H1 (cell line): Measurements from ENCODE around the gene COL11A1. TPM values are rescaled to one million over a fixed set of nuclear protein-coding genes. Genes with fewer than 3 reads are reported as not detected.

Experiments used
- CTCF ChIA-PET: fragments of 300-600 bp; sonication (Branson Sonifier 250); formaldehyde crosslinking; loops from one replicate; lab custom pipeline; 2021; ENCODE audit not compliant: partially characterized antibody; lab: Charles Lee
- POLR2A ChIA-PET: fragments of 300-600 bp; sonication (Branson Sonifier 250); formaldehyde crosslinking; loops from one replicate; lab custom pipeline; 2021; ENCODE audit warnings: inconsistent platforms; ENCODE audit not compliant: partially characterized antibody; lab: Charles Lee
- DNase-seq, 2 experiments: peaks; one replicate each; pipeline versions ENCODE4 v3.0.0 to v3.0.0-alpha.2; 2010 to 2022; ENCODE audit warnings: low spot score in 2 of 2, low read depth in 1 of 2, mixed read lengths in 1 of 2
- FAIRE-seq: peaks from 2 replicates; lab custom pipeline; 2011; peaks lifted over from hg19 to GRCh38; lab: Jason Lieb, UNC
- H2AFZ ChIP-seq: 2 replicates; pipeline ENCODE4 v1.8.1; 2012; ENCODE audit warnings: low read length, inconsistent platforms
- H2AK5ac ChIP-seq: 2 replicates; pipeline ENCODE4 v1.6.1; 2013; ENCODE audit warnings: low read depth, low read length
- H2BK120ac ChIP-seq: replicated peaks from 2 replicates; pipeline ENCODE3; 2013; ENCODE audit warnings: low read depth, low read length, inconsistent platforms
- H2BK12ac ChIP-seq: 2 replicates; pipeline ENCODE4 v1.6.1; 2013; ENCODE audit warnings: low read depth, low read length
- H2BK15ac ChIP-seq: 2 replicates; pipeline ENCODE4 v1.6.1; 2013; ENCODE audit warnings: low read length
- H2BK20ac ChIP-seq: 2 replicates; pipeline ENCODE4 v1.6.1; 2013; ENCODE audit warnings: low read length
- H2BK5ac ChIP-seq: 2 replicates; pipeline ENCODE4 v1.6.1; 2013; ENCODE audit warnings: low read depth, low read length
- H3K14ac ChIP-seq: 2 replicates; pipeline ENCODE4 v1.6.1; 2013; ENCODE audit warnings: inconsistent platforms; ENCODE audit not compliant: insufficient read length
- H3K18ac ChIP-seq: 2 replicates; pipeline ENCODE4 v1.6.1; 2013; ENCODE audit warnings: low read length; ENCODE audit errors: extremely low read depth
- H3K23ac ChIP-seq: 2 replicates; pipeline ENCODE4 v1.6.1; 2013; ENCODE audit warnings: inconsistent platforms; ENCODE audit not compliant: insufficient read length
- H3K23me2 ChIP-seq: 2 replicates; pipeline ENCODE4 v1.6.1; 2013; ENCODE audit warnings: low read depth, low read length
- H3K27ac ChIP-seq: 2 replicates; pipeline ENCODE4 v1.6.1; 2011; ENCODE audit warnings: low read depth, low read length, inconsistent platforms
- H3K27me3 ChIP-seq, 4 experiments: replicated peaks in 1 of 4; 1 replicate in 1 of 4; 2 replicates in 3 of 4; pipeline versions ENCODE4 v1.6.1 to v1.8.1; 2011 to 2013; ENCODE audit warnings: low read length in 3 of 4, mild to moderate bottlenecking in 3 of 4, inconsistent platforms in 2 of 4, mixed read lengths in 2 of 4, moderate library complexity in 1 of 4; ENCODE audit not compliant: control insufficient read depth in 3 of 4, insufficient read depth in 3 of 4; ENCODE audit errors: extremely low read depth in 1 of 4
- H3K36me3 ChIP-seq, 4 experiments: 2 replicates each; pipeline versions ENCODE4 v1.6.1 to v1.8.1; 2011 to 2013; ENCODE audit warnings: mild to moderate bottlenecking in 4 of 4, low read length in 3 of 4, moderate library complexity in 2 of 4, control low read depth in 1 of 4, inconsistent platforms in 1 of 4; ENCODE audit not compliant: insufficient read depth in 4 of 4, control insufficient read depth in 2 of 4
- H3K4ac ChIP-seq: replicated peaks from 2 replicates; pipeline ENCODE3; 2013; ENCODE audit warnings: low read length, low read depth, mixed read lengths, inconsistent platforms; ENCODE audit not compliant: insufficient read length
- H3K4me1 ChIP-seq, 4 experiments: replicated peaks in 1 of 4; 1 replicate in 1 of 4; 2 replicates in 3 of 4; pipeline versions ENCODE4 v1.6.1 to v1.8.1; 2011 to 2013; ENCODE audit warnings: low read length in 3 of 4, inconsistent platforms in 2 of 4, mixed read lengths in 1 of 4; ENCODE audit not compliant: insufficient read depth in 4 of 4, control insufficient read depth in 3 of 4
- H3K4me2 ChIP-seq, 2 experiments: 2 replicates each; pipeline versions ENCODE4 v1.6.1 to v1.8.1; 2011 to 2013; ENCODE audit warnings: low read depth in 2 of 2, low read length in 2 of 2, control low read depth in 1 of 2, inconsistent platforms in 1 of 2, mild to moderate bottlenecking in 1 of 2; ENCODE audit not compliant: insufficient read depth in 1 of 2
- H3K4me3 ChIP-seq, 4 experiments: fragments of 200-600, 300-600 bp in 1 of 4; sonication (generic), shearing (Covaris generic), sonication (Bioruptor Twin) in 1 of 4; 2 replicates each; pipeline versions ENCODE4 v1.5.1 to v1.8.1; 2011 to 2016; ENCODE audit warnings: low read length in 4 of 4, low read depth in 3 of 4, control low read depth in 2 of 4, inconsistent platforms in 2 of 4, mild to moderate bottlenecking in 2 of 4, mixed read lengths in 1 of 4, moderate library complexity in 1 of 4; ENCODE audit not compliant: insufficient read depth in 2 of 4; ENCODE audit errors: extremely low read depth in 1 of 4
- H3K56ac ChIP-seq: replicated peaks from 2 replicates; pipeline ENCODE3; 2013; ENCODE audit warnings: low read depth, mild to moderate bottlenecking, mixed read lengths, low read length, inconsistent platforms; ENCODE audit not compliant: insufficient read length
- H3K79me1 ChIP-seq: 2 replicates; pipeline ENCODE4 v1.6.1; 2013; ENCODE audit warnings: low read depth, low read length, control low read depth
- H3K79me2 ChIP-seq, 2 experiments: 2 replicates each; pipeline versions ENCODE4 v1.6.1 to v1.8.1; 2012 to 2013; ENCODE audit warnings: low read length in 2 of 2, mild to moderate bottlenecking in 2 of 2, inconsistent platforms in 1 of 2; ENCODE audit not compliant: insufficient read depth in 2 of 2, control insufficient read depth in 1 of 2
- H3K9ac ChIP-seq, 4 experiments: replicated peaks in 1 of 4; 1 replicate in 1 of 4; 2 replicates in 3 of 4; pipeline versions ENCODE4 v1.6.1 to v1.8.1; 2011 to 2013; ENCODE audit warnings: low read depth in 3 of 4, low read length in 3 of 4, control low read depth in 2 of 4, mild to moderate bottlenecking in 2 of 4, moderate library complexity in 2 of 4, inconsistent platforms in 1 of 4; ENCODE audit errors: extremely low read depth in 1 of 4
- H3K9me3 ChIP-seq, 2 experiments: 2 replicates each; pipeline versions ENCODE4 v1.6.1 to v1.8.1; 2012 to 2013; ENCODE audit warnings: mild to moderate bottlenecking in 2 of 2, moderate library complexity in 2 of 2, control low read depth in 1 of 2, inconsistent platforms in 1 of 2, low read depth in 1 of 2, low read length in 1 of 2, mixed read lengths in 1 of 2; ENCODE audit not compliant: insufficient read depth in 2 of 2
- H4K20me1 ChIP-seq, 2 experiments: replicated peaks in 1 of 2; 2 replicates each; pipeline versions ENCODE3 to v1.8.1; 2011 to 2013; ENCODE audit warnings: inconsistent platforms in 2 of 2, low read length in 2 of 2, mild to moderate bottlenecking in 1 of 2; ENCODE audit not compliant: insufficient read depth in 2 of 2, control insufficient read depth in 1 of 2
- H4K5ac ChIP-seq: 2 replicates; pipeline ENCODE4 v1.6.1; 2013; ENCODE audit warnings: low read length, low read depth, mixed read lengths, inconsistent platforms; ENCODE audit not compliant: insufficient read length
- H4K8ac ChIP-seq: 2 replicates; pipeline ENCODE4 v1.8.0; 2013; ENCODE audit warnings: mild to moderate bottlenecking, moderate library complexity, low read length, inconsistent platforms; ENCODE audit not compliant: insufficient read depth; ENCODE audit errors: extremely low read depth
- H4K91ac ChIP-seq: replicated peaks from 2 replicates; pipeline ENCODE3; 2013; ENCODE audit warnings: low read length, mixed read lengths, inconsistent platforms; ENCODE audit not compliant: insufficient read length
- BACH1 ChIP-seq: IDR thresholded peaks from 2 replicates; pipeline ENCODE4 v1.6.1; 2012; ENCODE audit warnings: low read length, improper control_type of control experiment
- CBX8 ChIP-seq: fragments of 300-800, 300-1000 bp; sonication (generic); IDR thresholded peaks from 2 replicates; pipeline ENCODE4 v1.7.1; 2016; ENCODE audit warnings: low read depth, low read length, borderline replicate concordance
- CEBPB ChIP-seq: IDR thresholded peaks from 2 replicates; pipeline ENCODE4 v1.6.1; 2012; ENCODE audit warnings: low read depth, low read length
- CHD1 ChIP-seq: IDR thresholded peaks from 2 replicates; pipeline ENCODE4 v1.6.1; 2012; ENCODE audit warnings: low read depth, low read length, improper control_type of control experiment
- CREB1 ChIP-seq: IDR thresholded peaks from 2 replicates; pipeline ENCODE4 v1.6.1; 2012; ENCODE audit warnings: inconsistent platforms
- CTBP2 ChIP-seq: IDR thresholded peaks from 2 replicates; pipeline ENCODE4 v1.7.0; 2011; ENCODE audit warnings: borderline replicate concordance, mild to moderate bottlenecking, moderate library complexity, mixed read lengths, low read length; ENCODE audit not compliant: insufficient read depth, insufficient read length
- HDAC6 ChIP-seq: IDR thresholded peaks from one replicate; pipeline ENCODE4 v1.7.1; 2012; ENCODE audit warnings: low read depth, mild to moderate bottlenecking, inconsistent platforms, low read length, moderate library complexity
- KDM5A ChIP-seq: fragments of 200-600 bp; IDR thresholded peaks from 2 replicates; pipeline ENCODE4 v1.7.1; 2012; ENCODE audit warnings: mild to moderate bottlenecking, low read length, inconsistent platforms, mixed read lengths
- MAX ChIP-seq: IDR thresholded peaks from 2 replicates; pipeline ENCODE4 v1.6.1; 2012; ENCODE audit warnings: inconsistent platforms
- RBBP5 ChIP-seq: IDR thresholded peaks from 2 replicates; pipeline ENCODE4 v1.7.1; 2012; ENCODE audit warnings: low read depth, mild to moderate bottlenecking, inconsistent platforms, low read length, moderate library complexity, borderline replicate concordance
- SIRT6 ChIP-seq: IDR thresholded peaks from one replicate; pipeline ENCODE4 v1.7.1; 2012; ENCODE audit warnings: low read length, inconsistent platforms
- TAF7 ChIP-seq: optimal IDR thresholded peaks from 2 replicates; pipeline ENCODE3; 2011; ENCODE audit warnings: low read depth, mild to moderate bottlenecking, inconsistent platforms, low read length, moderate library complexity, borderline replicate concordance
- polyA plus RNA-seq, 7 experiments: library from polyadenylated mRNA; depleted of rRNA in 3 of 7; stranded (reverse) in 5 of 7; unstranded in 2 of 7; fragments of >200 nt in 5 of 7; fragments of 200-250 nt in 2 of 7; gene quantifications; 1 replicate in 5 of 7; 2 replicates in 1 of 7; 4 replicates in 1 of 7; pipeline versions ENCODE4 v1.2.1 to v1.2.3, GENCODE V29; 2011 to 2013; ENCODE audit warnings: missing spikeins in 2 of 7, mixed read lengths in 2 of 7
- total RNA-seq: library from RNA; stranded (reverse); fragmentation: NEBNext Ultra II Directional; extraction: Animal tissue kit (Norgen Biotek cat#: 25700); gene quantifications from 2 replicates; pipeline ENCODE4 v1.2.1, GENCODE V29; 2021
- TF ChIP-seq, protein P1 (sequence below): IDR thresholded peaks from 2 replicates; pipeline ENCODE4 v1.6.1; 2012; ENCODE audit warnings: inconsistent platforms

Gene COL11A1
- total and polyA plus RNA-seq, 2 of the 8 experiments (the other 6 are each of a cell fraction or from before 2014, with no cell fraction given): 4.0 to 27.9 TPM

DNA sequence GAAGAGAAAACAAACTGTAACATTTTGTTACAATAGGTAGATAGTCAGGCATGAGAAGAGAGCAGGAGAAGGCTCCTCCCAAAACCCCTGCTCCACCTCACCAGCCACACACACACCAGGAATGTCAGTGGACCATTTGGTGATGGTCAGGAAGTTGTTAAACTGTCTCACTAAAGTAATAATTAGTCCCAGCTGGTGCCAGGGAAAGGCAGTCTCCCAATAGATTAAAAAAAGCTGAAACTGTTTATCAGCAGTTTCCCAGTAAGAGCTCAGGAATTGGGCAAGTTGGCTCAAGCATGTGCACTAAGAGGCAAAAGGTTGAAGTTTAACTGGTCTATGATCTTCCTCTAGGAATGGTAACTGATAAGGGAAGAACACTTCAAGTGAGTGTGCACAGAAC is 249.6 kb downstream of the COL11A1 start:
- Histone ChIP-seq H2BK5ac (no peak overlapping the region), H4K91ac (no peak overlapping the region), H2AFZ (no peak overlapping the region), H3K79me1 (no peaks in the 10 kb centered on the region), H3K36me3 (no peaks in the 10 kb centered on the region), H3K79me2 (no peaks in the 10 kb centered on the region), H3K4me1 (no peaks in the 10 kb centered on the region), H3K27me3 (no peaks in the 10 kb centered on the region), H3K9ac (no peak overlapping the region), H3K4ac (no peak overlapping the region), H3K23me2 (no peaks in the 10 kb centered on the region), H4K5ac (no peak overlapping the region), H2BK15ac (no peak overlapping the region), H3K9me3 (peaks cover 0 to 4% of the 10 kb centered on the region in 2 experiments; a peak in 2 of 4 replicates), H3K23ac (no peak overlapping the region), H2BK12ac (no peak overlapping the region), H2AK5ac (no peak overlapping the region), H3K18ac (no peak overlapping the region), H3K4me2 (no peak overlapping the region), H2BK120ac (no peak overlapping the region), H3K14ac (no peak overlapping the region), H3K4me3 (no peak overlapping the region), H4K20me1 (no peaks in the 10 kb centered on the region), H2BK20ac (no peak overlapping the region), H3K27ac (no peak overlapping the region), H3K56ac (no peak overlapping the region), H4K8ac (no peak overlapping the region)
- FAIRE-seq (no peak), DNase-seq (no peak)
- TF ChIP-seq CBX8 (no peak), BACH1 (no peak), HDAC6 (no peak), SIRT6 (no peak), RBBP5 (no peak), KDM5A (no peak), CHD1 (no peak), CREB1 (no peak), TAF7 (no peak), MAX (no peak), CTBP2 (no peak), CEBPB (no peak)
- TF ChIP-seq, protein P1, sequence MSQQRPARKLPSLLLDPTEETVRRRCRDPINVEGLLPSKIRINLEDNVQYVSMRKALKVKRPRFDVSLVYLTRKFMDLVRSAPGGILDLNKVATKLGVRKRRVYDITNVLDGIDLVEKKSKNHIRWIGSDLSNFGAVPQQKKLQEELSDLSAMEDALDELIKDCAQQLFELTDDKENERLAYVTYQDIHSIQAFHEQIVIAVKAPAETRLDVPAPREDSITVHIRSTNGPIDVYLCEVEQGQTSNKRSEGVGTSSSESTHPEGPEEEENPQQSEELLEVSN: no peak
- CTCF ChIA-PET: no interaction called here
- POLR2A ChIA-PET: no interaction called here
